GM18873 (cell line): Measurements from ENCODE around the gene EFNA5.
"Not testable (repeated sequence)": the region's sequence is repeated elsewhere in the genome, so short reads cannot be mapped to it uniquely, and the experiment has no call there.

Source experiments
- ATAC-seq: cut with Tn5 transposase; IDR thresholded peaks from one replicate; pipeline ENCODE4 v1.9.1; 2021; ENCODE audit warnings: mild to moderate bottlenecking, moderate library complexity, moderate number of reproducible peaks; ENCODE audit not compliant: unreplicated experiment, low FRiP score

Gene EFNA5

GRCh38 chr5:107359033-107359915 is 311.5 kb downstream of the EFNA5 start:
- no peak for ATAC-seq

- ATAC-seq: no peak
These were observed 313.8 kb downstream of the EFNA5 start for GRCh38 chr5:107356891-107357290.

- no peak for ATAC-seq
These were observed 318.2 kb downstream of the EFNA5 start for GRCh38 chr5:107352576-107352975.

GRCh38 chr5:107346580-107346979 is 324.2 kb downstream of the EFNA5 start:
- not testable (repeated sequence) for ATAC-seq

GRCh38 chr5:107342371-107342770 is 328.4 kb downstream of the EFNA5 start:
- no peak for ATAC-seq

- no peak for ATAC-seq
These were observed 329.2 kb downstream of the EFNA5 start for GRCh38 chr5:107341376-107342084.

- ATAC-seq: no peak
These were observed 330.1 kb downstream of the EFNA5 start for GRCh38 chr5:107340631-107341030.

GRCh38 chr5:107338335-107338734 is 332.4 kb downstream of the EFNA5 start:
- no peak for ATAC-seq

GRCh38 chr5:107337281-107337680 is 333.5 kb downstream of the EFNA5 start:
- no peak for ATAC-seq

GRCh38 chr5:107331882-107332281 is 338.9 kb downstream of the EFNA5 start:
- no peak for ATAC-seq

- no peak for ATAC-seq
These were observed 339.4 kb downstream of the EFNA5 start for GRCh38 chr5:107331312-107331711.

- no peak for ATAC-seq
These were observed 339.8 kb downstream of the EFNA5 start for GRCh38 chr5:107330903-107331302.

- no peak for ATAC-seq
These were observed 340.9 kb downstream of the EFNA5 start for GRCh38 chr5:107329850-107330249.
